Amniotic stem cell (primary cell): ENCODE results near the gene C19orf47.
A peak's percentile ranks its signal among the peaks of the same experiment; 100 is the strongest.

Experiments used
- DNase-seq: peaks from one replicate; lab custom pipeline; 2025; lab: John Stamatoyannopoulos, UW

C19orf47 gene

GRCh38 chr19:40315812-40316470 is 32.3 kb downstream of the C19orf47 start:
- no peak for DNase-seq

GRCh38 chr19:40314656-40315055 is 33.5 kb downstream of the C19orf47 start:
- DNase-seq: no peak

- DNase-seq: no peak
Measured at GRCh38 chr19:40313229-40313983, 34.8 kb downstream of the C19orf47 start.

GRCh38 chr19:40312533-40312932 is 35.7 kb downstream of the C19orf47 start:
- DNase-seq: no peak

- no peak for DNase-seq
Measured at GRCh38 chr19:40309666-40310065, 38.5 kb downstream of the C19orf47 start.

GRCh38 chr19:40305403-40305802 is 42.8 kb downstream of the C19orf47 start:
- peak; percentile 22 for DNase-seq

GRCh38 chr19:40304306-40304705 is 43.9 kb downstream of the C19orf47 start:
- no peak for DNase-seq

- DNase-seq: no peak
Measured at GRCh38 chr19:40303765-40304164, 44.4 kb downstream of the C19orf47 start.

GRCh38 chr19:40302224-40303011 is 45.8 kb downstream of the C19orf47 start:
- DNase-seq: no peak

DNA sequence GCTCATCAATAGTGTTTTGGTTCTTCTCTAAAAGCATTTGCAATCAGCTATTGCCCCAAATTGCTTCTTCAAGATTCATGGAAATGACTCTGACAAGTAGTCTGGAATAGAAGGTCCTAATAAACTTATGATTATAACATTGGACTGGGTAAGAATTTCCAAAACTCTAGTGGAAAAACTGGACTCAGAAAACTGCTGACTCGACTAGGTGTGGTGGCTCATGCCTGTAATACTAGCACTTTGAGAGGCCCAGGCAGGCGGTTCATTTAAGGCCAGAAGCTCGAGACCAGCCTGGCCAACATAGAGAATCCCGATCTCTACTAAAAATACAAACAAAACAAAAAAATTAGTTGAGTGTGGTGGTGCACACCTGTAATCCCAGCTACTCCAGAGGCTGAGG is 47.5 kb downstream of the C19orf47 start:
- no peak for DNase-seq

- no peak for DNase-seq
Measured at GRCh38 chr19:40298026-40298425, 50.2 kb downstream of the C19orf47 start.

DNA sequence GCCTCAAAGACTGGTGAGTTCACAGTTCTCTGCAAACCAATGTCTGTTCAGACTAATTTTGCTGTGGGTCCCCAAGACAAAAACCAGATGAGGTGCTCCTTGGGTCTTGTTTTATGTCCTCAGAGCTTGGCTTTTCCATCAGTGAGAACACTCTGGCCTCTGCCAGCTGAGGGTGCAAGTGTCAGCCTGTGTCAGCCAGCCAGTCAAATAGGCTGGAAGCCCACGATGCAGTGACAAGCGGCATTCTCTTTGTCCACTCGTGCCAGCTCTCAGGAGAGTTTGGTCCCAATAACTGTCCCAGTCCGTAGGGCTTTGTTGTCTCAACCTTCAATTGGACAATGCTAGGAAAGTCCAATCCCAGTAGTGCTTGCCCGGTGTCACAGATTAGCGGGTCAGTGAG is 53.6 kb downstream of the C19orf47 start:
- DNase-seq: no peak

- no peak for DNase-seq
Measured at GRCh38 chr19:40286971-40287421, 61.2 kb downstream of the C19orf47 start.

- no peak for DNase-seq
Measured at GRCh38 chr19:40286235-40286970, 61.8 kb downstream of the C19orf47 start.

DNA sequence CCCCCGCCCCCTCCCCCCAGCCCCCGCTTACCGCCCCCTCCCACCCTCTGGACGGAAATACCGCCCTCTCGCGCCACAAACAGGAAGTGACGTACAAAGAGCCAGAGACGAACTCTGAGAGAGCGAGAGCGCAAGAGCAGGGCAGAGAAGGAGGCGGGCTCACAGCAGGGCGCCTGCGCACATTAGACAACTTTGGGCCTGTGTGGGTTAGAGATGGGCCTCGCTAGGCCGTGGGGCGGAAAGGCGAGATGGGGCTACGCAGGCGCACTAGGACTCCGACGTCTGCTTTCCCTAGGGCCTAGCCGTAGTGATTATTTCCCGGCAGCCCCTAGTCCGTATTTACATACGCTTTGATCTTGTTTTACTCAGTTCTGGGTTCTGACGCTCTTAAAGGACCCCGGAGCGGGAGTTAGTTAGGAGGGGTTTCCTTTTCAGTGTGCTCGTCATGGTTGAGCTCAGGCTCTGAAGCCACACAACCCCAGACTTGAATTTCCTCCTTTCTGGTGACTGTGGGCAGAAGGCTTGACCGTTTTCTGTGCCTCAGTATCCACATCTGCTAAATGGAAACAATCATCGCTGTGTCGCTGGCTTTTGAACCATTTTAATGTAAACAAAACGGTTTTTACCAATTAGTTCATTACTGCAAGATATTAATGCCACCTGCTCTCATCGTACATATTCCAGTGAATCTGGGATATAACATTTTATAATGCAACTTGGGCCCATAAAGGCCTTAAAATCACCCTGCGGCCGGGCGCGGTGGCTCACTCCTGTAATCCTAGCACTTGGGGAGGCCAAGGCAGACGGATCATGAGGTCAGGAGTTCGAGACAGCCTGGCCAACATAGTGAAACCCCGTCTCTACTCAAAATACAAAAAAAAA is 62.6 kb downstream of the C19orf47 start:
- DNase-seq: peak; percentile 99

GRCh38 chr19:40284501-40285352 is 63.5 kb downstream of the C19orf47 start, which contains the start of gene AKT2:
Gene AKT2 (minus strand): TSS chr19:40285345. CDS start chr19:40265267, 20,078 bp downstream.
- no peak for DNase-seq

DNA sequence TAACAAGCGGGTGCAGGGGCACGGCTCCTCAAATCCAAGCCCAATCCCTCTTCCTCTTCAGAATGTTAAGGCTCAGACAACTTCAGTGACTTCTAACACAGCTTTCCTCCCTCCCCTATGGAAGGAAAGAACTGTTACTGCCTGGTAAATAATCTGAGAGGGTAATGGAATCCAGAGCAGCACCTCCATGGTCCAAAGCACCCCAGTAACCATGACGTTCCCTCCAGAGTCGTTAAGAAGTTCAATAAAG is 64.0 kb downstream of the C19orf47 start:
- DNase-seq: no peak

DNA sequence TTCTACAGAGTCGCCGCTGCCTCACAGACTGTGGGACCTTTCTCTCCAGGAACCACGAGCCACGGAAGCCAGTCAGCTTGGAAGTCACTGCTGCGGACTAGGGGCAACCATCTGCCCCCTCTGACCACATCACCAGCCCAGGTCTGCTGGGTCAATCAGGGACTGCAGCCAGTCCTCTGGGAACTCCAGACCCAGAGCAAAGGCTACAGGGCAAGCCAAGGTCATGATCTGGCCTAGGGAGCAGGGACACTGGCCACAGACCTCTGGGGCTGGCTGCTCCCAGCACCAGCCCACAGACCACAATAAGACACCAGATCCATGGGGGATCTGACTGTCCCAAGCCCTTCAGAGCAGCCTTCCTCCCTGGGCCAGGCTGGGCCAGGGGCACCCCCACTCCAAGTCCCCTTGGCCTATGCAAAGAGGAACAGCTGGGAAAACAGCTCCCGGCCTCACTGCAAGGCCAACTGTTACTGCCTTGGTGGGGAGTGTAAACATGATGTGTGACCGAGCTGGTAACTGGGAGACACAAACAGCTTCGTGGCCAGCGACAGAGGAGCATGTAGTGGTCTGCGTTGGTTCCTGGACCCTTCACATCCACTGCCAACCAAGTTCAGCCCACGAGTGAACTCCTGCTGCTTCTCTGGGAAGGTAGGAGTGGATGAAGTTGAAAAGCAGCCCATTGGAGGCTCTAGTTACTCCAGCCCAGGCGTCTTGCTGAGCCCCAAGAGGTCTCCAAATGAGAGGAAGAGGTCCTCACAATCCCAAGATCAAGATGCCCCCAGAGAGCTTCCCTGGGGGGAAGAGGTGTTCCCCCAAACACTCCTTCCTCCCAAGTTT is 64.6 kb downstream of the C19orf47 start:
- no peak for DNase-seq

DNA sequence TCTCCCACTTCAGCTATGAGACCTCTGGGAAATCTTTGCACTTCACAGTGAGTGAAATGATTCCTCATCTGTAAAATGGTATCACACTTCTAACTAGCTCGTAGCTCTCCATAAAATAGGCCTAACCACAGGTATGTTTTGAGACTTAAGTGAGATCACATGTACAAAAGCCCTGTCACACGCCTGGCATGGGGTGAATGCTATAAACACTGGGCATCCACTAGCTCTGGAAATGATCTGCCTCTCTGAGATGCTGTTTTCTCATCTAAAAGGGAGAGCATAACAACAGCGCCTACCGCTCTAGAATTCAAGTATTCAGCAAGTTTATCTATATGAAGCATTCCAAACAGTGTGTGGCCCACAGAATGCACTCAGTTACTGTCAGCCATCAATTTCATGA is 65.3 kb downstream of the C19orf47 start:
- DNase-seq: no peak
